ENCODE results near the gene PAK1. TPM values are rescaled to one million over a fixed set of nuclear protein-coding genes. Genes with fewer than 3 reads are reported as not detected.

PAK1 gene
- total and polyA plus RNA-seq, 2 of the 8 experiments (the other 6 are each of a cell fraction or from before 2014, with no cell fraction given): 87.7 to 151 TPM

DNA sequence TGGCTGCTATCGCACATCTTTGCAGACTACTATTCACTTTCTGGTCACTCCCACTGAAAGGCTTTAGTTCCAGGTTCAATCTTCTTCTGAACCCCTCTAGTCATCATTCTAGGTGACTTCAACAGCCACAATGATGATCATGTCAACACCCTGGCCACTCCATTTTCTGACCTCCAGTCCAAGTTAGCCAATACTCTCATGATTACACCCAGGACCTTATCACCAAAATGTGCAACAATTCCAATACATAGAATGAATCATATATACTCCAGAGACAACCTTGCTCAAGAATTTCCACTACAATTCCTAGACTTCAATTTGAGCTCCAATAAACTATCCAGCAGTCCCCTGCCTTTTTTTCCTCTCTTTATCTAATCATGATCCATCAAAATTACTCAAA, 70.7 kb downstream of the PAK1 start:
- Histone ChIP-seq H3K4ac (replicated peaks; ENCODE audit: insufficient read length, low read depth, low read length) (no peak overlapping the region), H3K4me1 (replicated peaks in 1 of 4; ENCODE audit: control insufficient read depth in 3 of 4, insufficient read depth in 4 of 4, low read length in 3 of 4) (peaks cover 0 to 21% (median 13%) of the 10 kb centered on the region in 4 experiments; a peak in 4 of 7 replicates), H3K23me2 (ENCODE audit: low read depth, low read length) (no peaks in the 10 kb centered on the region; the same call in 1 of the 2 replicates), H3K56ac (replicated peaks; ENCODE audit: insufficient read length, low read depth, low read length) (no peak overlapping the region), H3K27ac (ENCODE audit: low read depth, low read length) (no peak overlapping the region), H2BK5ac (ENCODE audit: low read depth, low read length) (no peak overlapping the region), H4K91ac (replicated peaks; ENCODE audit: insufficient read length, low read length) (no peak overlapping the region), H2AFZ (ENCODE audit: low read length) (no peak overlapping the region), H3K14ac (ENCODE audit: insufficient read length) (no peak overlapping the region), H2BK120ac (replicated peaks; ENCODE audit: low read depth, low read length) (no peak overlapping the region), H3K23ac (ENCODE audit: insufficient read length) (no peak overlapping the region), H3K27me3 (replicated peaks in 1 of 4; ENCODE audit: control insufficient read depth in 3 of 4, extremely low read depth in 1 of 4, insufficient read depth in 3 of 4, low read length in 3 of 4) (no peaks in the 10 kb centered on the region), H3K9ac (replicated peaks in 1 of 4; ENCODE audit: extremely low read depth in 1 of 4, low read depth in 3 of 4, low read length in 3 of 4) (no peak overlapping the region), H4K8ac (ENCODE audit: extremely low read depth, insufficient read depth, low read length) (no peak overlapping the region), H3K9me3 (ENCODE audit: insufficient read depth in 2 of 2, low read depth in 1 of 2, low read length in 1 of 2) (no peaks in the 10 kb centered on the region), H3K79me1 (ENCODE audit: low read depth, low read length) (peaks cover 9% of the 10 kb centered on the region), H2BK20ac (ENCODE audit: low read length) (no peak overlapping the region), H4K5ac (ENCODE audit: insufficient read length, low read depth, low read length) (no peak overlapping the region), H3K4me2 (ENCODE audit: insufficient read depth in 1 of 2, low read depth in 2 of 2, low read length in 2 of 2) (no peak overlapping the region), H2BK12ac (ENCODE audit: low read depth, low read length) (no peak overlapping the region), H3K79me2 (ENCODE audit: control insufficient read depth in 1 of 2, insufficient read depth in 2 of 2, low read length in 2 of 2) (peaks cover 39 to 96% of the 10 kb centered on the region in 2 experiments), H2AK5ac (ENCODE audit: low read depth, low read length) (no peak overlapping the region), H3K36me3 (ENCODE audit: control insufficient read depth in 2 of 4, insufficient read depth in 4 of 4, low read length in 3 of 4) (no peaks in the 10 kb centered on the region; a peak in 1 of 8 replicates), H4K20me1 (replicated peaks in 1 of 2; ENCODE audit: control insufficient read depth in 1 of 2, insufficient read depth in 2 of 2, low read length in 2 of 2) (peaks cover 4 to 18% of the 10 kb centered on the region in 2 experiments), H3K4me3 (ENCODE audit: extremely low read depth in 1 of 4, insufficient read depth in 2 of 4, low read depth in 3 of 4, low read length in 4 of 4) (no peak overlapping the region), H2BK15ac (ENCODE audit: low read length) (no peak overlapping the region), H3K18ac (ENCODE audit: extremely low read depth, low read length) (no peak overlapping the region)
- FAIRE-seq (no peak), DNase-seq (ENCODE audit: low read depth in 1 of 2, low spot score in 2 of 2) (no peak)
- ChIA-PET CTCF (ENCODE audit: partially characterized antibody) (interaction anchor here (0.9 to 2.2 kb wide), 4 partner anchors 10 to 276 kb away, joined by 3 to 5 read pairs (median 3); no protein-coding TSS in a partner anchor), POLR2A (ENCODE audit: partially characterized antibody) (no interaction called here)
- WGBS, 2 experiments (ENCODE audit: extremely low coverage in 1 of 2, insufficient coverage in 1 of 2, insufficient read length in 1 of 2, insufficient replicate concordance in 2 of 2, low coverage in 1 of 2, low lambda C conversion rate in 2 of 2, missing lambda C conversion rate in 1 of 2): 100% methylated on average over 1 of the region's 1 CpG; no CpG with 5 or more reads in 1 of the 2 experiments
- no peak for TF ChIP-seq CREB1 (IDR thresholded peaks at IDR 0.05)
- TF ChIP-seq RAD21 (IDR thresholded peaks at IDR 0.05 in 1 of 2, conservative IDR thresholded peaks at IDR 0.05 in 1 of 2; ENCODE audit: low read depth in 2 of 2, low read length in 2 of 2): no peak
- no peak for TF ChIP-seq ASH2L (IDR thresholded peaks at IDR 0.05; ENCODE audit: low read length)
- no peak for TF ChIP-seq JUN (IDR thresholded peaks at IDR 0.05; ENCODE audit: low read depth, low read length)
- no peak for TF ChIP-seq POLR2AphosphoS5 (IDR thresholded peaks at IDR 0.05; ENCODE audit: low read depth, low read length)
- TF ChIP-seq TAF1 (IDR thresholded peaks at IDR 0.05; ENCODE audit: low read depth, low read length): no peak
- no peak for TF ChIP-seq BACH1 (IDR thresholded peaks at IDR 0.05; ENCODE audit: low read length)
- TF ChIP-seq JUND (IDR thresholded peaks at IDR 0.05; ENCODE audit: low read length): no peak
- no peak for TF ChIP-seq SP2 (IDR thresholded peaks at IDR 0.05; ENCODE audit: low read length)
- no peak for TF ChIP-seq EP300 (IDR thresholded peaks at IDR 0.05; ENCODE audit: borderline replicate concordance in 1 of 2, low read depth in 2 of 2, low read length in 2 of 2)
- no peak for TF ChIP-seq TEAD4 (IDR thresholded peaks at IDR 0.05; ENCODE audit: low read depth, low read length)
- TF ChIP-seq, protein P1, sequence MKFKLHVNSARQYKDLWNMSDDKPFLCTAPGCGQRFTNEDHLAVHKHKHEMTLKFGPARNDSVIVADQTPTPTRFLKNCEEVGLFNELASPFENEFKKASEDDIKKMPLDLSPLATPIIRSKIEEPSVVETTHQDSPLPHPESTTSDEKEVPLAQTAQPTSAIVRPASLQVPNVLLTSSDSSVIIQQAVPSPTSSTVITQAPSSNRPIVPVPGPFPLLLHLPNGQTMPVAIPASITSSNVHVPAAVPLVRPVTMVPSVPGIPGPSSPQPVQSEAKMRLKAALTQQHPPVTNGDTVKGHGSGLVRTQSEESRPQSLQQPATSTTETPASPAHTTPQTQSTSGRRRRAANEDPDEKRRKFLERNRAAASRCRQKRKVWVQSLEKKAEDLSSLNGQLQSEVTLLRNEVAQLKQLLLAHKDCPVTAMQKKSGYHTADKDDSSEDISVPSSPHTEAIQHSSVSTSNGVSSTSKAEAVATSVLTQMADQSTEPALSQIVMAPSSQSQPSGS (IDR thresholded peaks at IDR 0.05; ENCODE audit: low read length): no peak
- TF ChIP-seq KDM1A (IDR thresholded peaks at IDR 0.05; ENCODE audit: borderline replicate concordance, low read length): no peak
